ENCODE results near the gene HES3.
A peak's percentile ranks its signal among the peaks of the same experiment; 100 is the strongest.

Gene HES3

GRCh38 chr1:6224718-6225117 is 19.3 kb upstream of the HES3 start:
- no peak overlapping the region for H3K4me3 ChIP-seq (ENCODE audit: insufficient read depth in 1 of 2, low read depth in 1 of 2, low read length in 2 of 2)
- no peak overlapping the region for H2AFZ ChIP-seq (ENCODE audit: low read depth, low read length)
- H3K23ac ChIP-seq (ENCODE audit: low read length in 2 of 2), result no peak overlapping the region
- no peak overlapping the region for H3K4ac ChIP-seq (ENCODE audit: low read depth in 1 of 2, low read length in 2 of 2)
- no peak overlapping the region for H3K14ac ChIP-seq (ENCODE audit: low read length in 2 of 2)
- no peak overlapping the region for H3K18ac ChIP-seq (ENCODE audit: low read depth in 1 of 2, low read length in 2 of 2)
- no peak overlapping the region for H3K27ac ChIP-seq (ENCODE audit: low read length, poor library complexity, severe bottlenecking)
- peaks cover 17% of the 10 kb centered on the region for H3K79me1 ChIP-seq (replicated peaks; ENCODE audit: low read length, poor library complexity, severe bottlenecking)
- no peak for DNase-seq
- no peak overlapping the region for H3K4me2 ChIP-seq (ENCODE audit: low read length, poor library complexity, severe bottlenecking)
- H2BK15ac ChIP-seq (ENCODE audit: low read depth, poor library complexity, severe bottlenecking), result no peak overlapping the region
- H2BK5ac ChIP-seq (ENCODE audit: low read depth, low read length, poor library complexity, severe bottlenecking), result no peak overlapping the region
- no peak overlapping the region for H3K9ac ChIP-seq (ENCODE audit: low read length)
- 73% methylated on average over 15 of the region's 15 CpGs for WGBS
- H4K8ac ChIP-seq (ENCODE audit: low read length), result no peak overlapping the region
- no peak overlapping the region for H4K91ac ChIP-seq (ENCODE audit: low read length)
- H3K9me3 ChIP-seq (ENCODE audit: control insufficient read depth, low read length), result no peaks in the 10 kb centered on the region
- H3K27me3 ChIP-seq (ENCODE audit: control insufficient read depth in 1 of 2, insufficient read depth in 1 of 2, low read length in 2 of 2), result no peaks in the 10 kb centered on the region
- H2AK5ac ChIP-seq (ENCODE audit: low read length, severe bottlenecking), result no peak overlapping the region
- no peak overlapping the region for H2BK12ac ChIP-seq (ENCODE audit: low read length in 2 of 2)
- no peak overlapping the region for H2BK120ac ChIP-seq (ENCODE audit: low read depth, low read length)
- peaks cover 15% of the 10 kb centered on the region for H3K4me1 ChIP-seq (ENCODE audit: control insufficient read depth, insufficient read depth, low read depth, low read length)
- peaks cover 52 to 60% of the 10 kb centered on the region in 2 experiments for H3K36me3 ChIP-seq (ENCODE audit: control insufficient read depth in 1 of 2, insufficient read depth in 2 of 2, low read depth in 1 of 2, low read length in 2 of 2)

- H3K27ac ChIP-seq (ENCODE audit: low read length, poor library complexity, severe bottlenecking), result no peak overlapping the region
- peaks cover 20% of the 10 kb centered on the region for H3K79me1 ChIP-seq (replicated peaks; ENCODE audit: low read length, poor library complexity, severe bottlenecking)
- no peak overlapping the region for H2AK5ac ChIP-seq (ENCODE audit: low read length, severe bottlenecking)
- no peak overlapping the region for H2BK15ac ChIP-seq (ENCODE audit: low read depth, poor library complexity, severe bottlenecking)
- no peak overlapping the region for H2AFZ ChIP-seq (ENCODE audit: low read depth, low read length)
- no peaks in the 10 kb centered on the region for H3K9me3 ChIP-seq (ENCODE audit: control insufficient read depth, low read length)
- H3K27me3 ChIP-seq (ENCODE audit: control insufficient read depth in 1 of 2, insufficient read depth in 1 of 2, low read length in 2 of 2), result no peaks in the 10 kb centered on the region
- H3K9ac ChIP-seq (ENCODE audit: low read length), result no peak overlapping the region
- no peak overlapping the region for H3K4me2 ChIP-seq (ENCODE audit: low read length, poor library complexity, severe bottlenecking)
- no peak overlapping the region for H3K14ac ChIP-seq (ENCODE audit: low read length in 2 of 2)
- no peak overlapping the region for H3K4me3 ChIP-seq (ENCODE audit: insufficient read depth in 1 of 2, low read depth in 1 of 2, low read length in 2 of 2)
- H3K4ac ChIP-seq (ENCODE audit: low read depth in 1 of 2, low read length in 2 of 2), result no peak overlapping the region
- no peak overlapping the region for H4K91ac ChIP-seq (ENCODE audit: low read length)
- no peak overlapping the region for H3K23ac ChIP-seq (ENCODE audit: low read length in 2 of 2)
- no peak overlapping the region for H2BK5ac ChIP-seq (ENCODE audit: low read depth, low read length, poor library complexity, severe bottlenecking)
- no peak overlapping the region for H2BK120ac ChIP-seq (ENCODE audit: low read depth, low read length)
- H3K4me1 ChIP-seq (ENCODE audit: control insufficient read depth, insufficient read depth, low read depth, low read length), result peaks cover 9% of the 10 kb centered on the region
- H2BK12ac ChIP-seq (ENCODE audit: low read length in 2 of 2), result no peak overlapping the region
- H4K8ac ChIP-seq (ENCODE audit: low read length), result no peak overlapping the region
- peaks cover 54 to 66% of the 10 kb centered on the region in 2 experiments for H3K36me3 ChIP-seq (ENCODE audit: control insufficient read depth in 1 of 2, insufficient read depth in 2 of 2, low read depth in 1 of 2, low read length in 2 of 2)
- no peak for DNase-seq
- no peak overlapping the region for H3K18ac ChIP-seq (ENCODE audit: low read depth in 1 of 2, low read length in 2 of 2)
- WGBS, result 93% methylated on average over 8 of the region's 8 CpGs
Observed at GRCh38 chr1:6225651-6226050, 18.3 kb upstream of the HES3 start.

GRCh38 chr1:6233376-6233775 is 10.6 kb upstream of the HES3 start:
- peaks cover 23 to 35% of the 10 kb centered on the region in 2 experiments for H3K36me3 ChIP-seq (ENCODE audit: control insufficient read depth in 1 of 2, insufficient read depth in 2 of 2, low read depth in 1 of 2, low read length in 2 of 2)
- H3K4me2 ChIP-seq (ENCODE audit: low read length, poor library complexity, severe bottlenecking), result no peak overlapping the region
- 45% methylated on average over 1 of the region's 1 CpG for WGBS
- no peak overlapping the region for H2BK15ac ChIP-seq (ENCODE audit: low read depth, poor library complexity, severe bottlenecking)
- peaks cover 12% of the 10 kb centered on the region for H3K4me1 ChIP-seq (ENCODE audit: control insufficient read depth, insufficient read depth, low read depth, low read length)
- no peak overlapping the region for H3K4me3 ChIP-seq (ENCODE audit: insufficient read depth in 1 of 2, low read depth in 1 of 2, low read length in 2 of 2)
- H2AK5ac ChIP-seq (ENCODE audit: low read length, severe bottlenecking), result no peak overlapping the region
- H2AFZ ChIP-seq (ENCODE audit: low read depth, low read length), result no peak overlapping the region
- no peak overlapping the region for H2BK5ac ChIP-seq (ENCODE audit: low read depth, low read length, poor library complexity, severe bottlenecking)
- no peak for DNase-seq
- H3K79me1 ChIP-seq (replicated peaks; ENCODE audit: low read length, poor library complexity, severe bottlenecking), result peaks cover 33% of the 10 kb centered on the region
- H3K27ac ChIP-seq (ENCODE audit: low read length, poor library complexity, severe bottlenecking), result no peak overlapping the region
- H3K23ac ChIP-seq (ENCODE audit: low read length in 2 of 2), result no peak overlapping the region
- H4K8ac ChIP-seq (ENCODE audit: low read length), result no peak overlapping the region
- H3K27me3 ChIP-seq (ENCODE audit: control insufficient read depth in 1 of 2, insufficient read depth in 1 of 2, low read length in 2 of 2), result no peaks in the 10 kb centered on the region
- H3K14ac ChIP-seq (ENCODE audit: low read length in 2 of 2), result no peak overlapping the region
- H4K91ac ChIP-seq (ENCODE audit: low read length), result no peak overlapping the region
- H2BK12ac ChIP-seq (ENCODE audit: low read length in 2 of 2), result no peak overlapping the region
- no peak overlapping the region for H3K4ac ChIP-seq (ENCODE audit: low read depth in 1 of 2, low read length in 2 of 2)
- H3K9me3 ChIP-seq (ENCODE audit: control insufficient read depth, low read length), result no peaks in the 10 kb centered on the region
- H2BK120ac ChIP-seq (ENCODE audit: low read depth, low read length), result no peak overlapping the region
- no peak overlapping the region for H3K18ac ChIP-seq (ENCODE audit: low read depth in 1 of 2, low read length in 2 of 2)
- H3K9ac ChIP-seq (ENCODE audit: low read length), result no peak overlapping the region

- Histone ChIP-seq H3K4ac (ENCODE audit: low read depth in 1 of 2, low read length in 2 of 2) (no peak overlapping the region), H3K9ac (ENCODE audit: low read length) (peak overlapping the region; percentile 92), H3K4me1 (ENCODE audit: control insufficient read depth, insufficient read depth, low read depth, low read length) (peaks cover 12% of the 10 kb centered on the region), H2BK15ac (ENCODE audit: low read depth, poor library complexity, severe bottlenecking) (no peak overlapping the region), H3K4me2 (ENCODE audit: low read length, poor library complexity, severe bottlenecking) (peak overlapping the region; percentile 98), H4K91ac (ENCODE audit: low read length) (no peak overlapping the region), H2AFZ (ENCODE audit: low read depth, low read length) (no peak overlapping the region), H3K27ac (ENCODE audit: low read length, poor library complexity, severe bottlenecking) (peak overlapping the region; percentile 30), H3K4me3 (ENCODE audit: insufficient read depth in 1 of 2, low read depth in 1 of 2, low read length in 2 of 2) (peak overlapping the region; percentile 95 to 99), H4K8ac (ENCODE audit: low read length) (no peak overlapping the region), H3K18ac (ENCODE audit: low read depth in 1 of 2, low read length in 2 of 2) (peak overlapping the region in 1 of 2 experiments; percentile 91), H2BK5ac (ENCODE audit: low read depth, low read length, poor library complexity, severe bottlenecking) (no peak overlapping the region), H3K36me3 (ENCODE audit: control insufficient read depth in 1 of 2, insufficient read depth in 2 of 2, low read depth in 1 of 2, low read length in 2 of 2) (peaks cover 15 to 31% of the 10 kb centered on the region in 2 experiments), H2AK5ac (ENCODE audit: low read length, severe bottlenecking) (no peak overlapping the region), H3K9me3 (ENCODE audit: control insufficient read depth, low read length) (no peaks in the 10 kb centered on the region), H3K14ac (ENCODE audit: low read length in 2 of 2) (no peak overlapping the region), H3K23ac (ENCODE audit: low read length in 2 of 2) (peak overlapping the region in 1 of 2 experiments; percentile 70), H2BK12ac (ENCODE audit: low read length in 2 of 2) (no peak overlapping the region), H2BK120ac (ENCODE audit: low read depth, low read length) (no peak overlapping the region), H3K79me1 (replicated peaks; ENCODE audit: low read length, poor library complexity, severe bottlenecking) (peaks cover 30% of the 10 kb centered on the region), H3K27me3 (ENCODE audit: control insufficient read depth in 1 of 2, insufficient read depth in 1 of 2, low read length in 2 of 2) (peaks cover 0 to 7% of the 10 kb centered on the region in 2 experiments)
- WGBS, result 59% methylated on average over 20 of the region's 20 CpGs
- peak; percentile 17 for DNase-seq
Observed at GRCh38 chr1:6234502-6235295, 9.3 kb upstream of the HES3 start.
